Right hindlimb (tissue), 1 donor: ENCODE data around the gene SLC30A2.

ENCODE experiments used
- DNase-seq: peaks from one replicate; pipeline ENCODE4 v3.0.0-alpha.2; 2018

Gene SLC30A2

DNA sequence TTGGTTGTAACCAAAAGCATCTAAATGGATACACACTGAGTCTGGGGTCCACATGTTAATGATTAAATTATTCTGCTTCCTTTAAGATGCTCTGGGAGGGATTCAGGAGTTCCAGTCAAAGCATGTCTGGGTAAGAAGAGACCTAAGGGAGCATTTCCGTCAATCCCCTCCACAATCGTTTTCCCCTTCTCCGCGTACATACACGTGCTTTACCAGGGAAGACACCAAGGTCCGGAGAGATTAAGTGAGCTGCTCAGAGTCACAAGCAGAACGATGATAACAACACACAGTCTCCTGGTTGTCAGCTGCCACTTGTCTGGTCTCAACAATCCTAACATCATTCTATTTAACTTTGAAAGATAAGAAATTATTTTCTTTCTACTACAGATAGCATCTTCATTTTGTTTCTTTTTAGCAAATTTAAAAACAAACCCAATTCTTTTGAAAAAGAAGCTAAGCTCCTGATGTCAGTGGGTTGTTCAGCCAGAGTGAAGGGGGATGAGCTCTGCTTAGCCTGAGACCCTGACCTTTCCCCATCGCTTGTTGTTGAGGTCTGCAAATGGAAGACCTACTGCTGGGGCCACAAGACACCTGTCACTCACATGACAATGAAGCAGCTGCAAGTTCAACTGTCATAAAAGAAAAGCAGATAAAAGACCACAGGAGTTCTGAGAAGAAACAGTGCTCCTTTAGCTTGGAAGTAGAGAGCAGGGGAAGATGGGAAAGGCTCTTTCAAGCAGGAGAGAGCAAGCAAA, 52.5 kb downstream of the SLC30A2 start:
- DNase-seq = no peak

DNA sequence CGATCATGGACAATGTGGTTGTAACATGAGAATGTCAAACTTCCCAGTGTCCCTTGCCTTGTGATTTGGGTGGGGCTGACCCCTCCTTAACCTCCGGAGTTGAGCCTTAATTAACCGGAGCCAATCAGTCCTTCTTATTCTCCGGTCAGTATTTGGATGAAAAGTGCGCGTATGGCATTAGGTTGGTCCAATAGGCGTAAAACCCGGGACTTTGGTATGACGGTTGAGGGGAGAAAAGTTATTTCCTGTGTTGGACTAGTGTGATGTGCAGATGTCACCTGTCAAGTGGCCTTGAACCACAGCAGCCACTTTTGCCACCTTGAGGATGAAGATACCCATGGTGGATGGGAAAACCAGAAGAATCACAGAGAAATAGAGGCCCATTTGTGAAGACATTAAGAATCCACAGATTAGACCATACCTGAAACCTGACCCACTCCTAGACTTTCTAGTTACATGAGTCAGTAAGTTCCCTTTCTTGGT, 53.2 kb downstream of the SLC30A2 start:
- no peak for DNase-seq

DNA sequence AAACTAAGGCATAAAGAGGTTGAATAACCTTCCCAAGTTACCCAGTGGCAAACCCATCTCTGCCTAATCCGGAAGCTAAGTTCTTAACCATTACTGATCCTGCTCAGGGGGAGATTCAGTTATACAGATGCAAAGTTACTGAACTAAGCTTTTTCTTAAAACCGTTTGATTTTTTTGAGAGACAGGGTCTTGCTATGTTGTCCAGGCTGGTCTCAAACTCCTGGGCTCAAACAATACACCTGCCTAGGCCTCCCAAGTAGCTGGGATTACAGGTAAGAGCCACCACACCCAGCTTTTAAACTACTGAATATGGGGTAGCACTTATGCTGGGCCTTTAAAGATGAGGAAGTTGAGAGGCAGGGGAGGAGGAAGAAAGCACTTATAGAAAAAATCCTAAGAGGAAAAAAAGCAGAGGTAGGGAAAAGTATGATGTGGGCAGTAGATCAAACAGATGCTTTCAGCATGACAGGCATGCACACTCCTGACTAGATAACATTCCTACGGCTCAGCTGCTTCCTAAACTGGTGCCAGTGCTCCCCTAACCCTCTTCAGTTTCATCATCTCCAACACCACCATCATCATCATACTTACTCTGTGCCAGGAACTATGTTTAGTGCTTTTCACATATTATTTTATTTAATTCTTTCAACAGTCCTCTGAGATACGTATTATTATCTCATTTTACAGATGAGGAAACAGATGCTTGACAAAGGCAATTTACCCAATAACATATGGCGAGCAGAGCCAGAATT, 53.8 kb downstream of the SLC30A2 start:
- no peak for DNase-seq

DNA sequence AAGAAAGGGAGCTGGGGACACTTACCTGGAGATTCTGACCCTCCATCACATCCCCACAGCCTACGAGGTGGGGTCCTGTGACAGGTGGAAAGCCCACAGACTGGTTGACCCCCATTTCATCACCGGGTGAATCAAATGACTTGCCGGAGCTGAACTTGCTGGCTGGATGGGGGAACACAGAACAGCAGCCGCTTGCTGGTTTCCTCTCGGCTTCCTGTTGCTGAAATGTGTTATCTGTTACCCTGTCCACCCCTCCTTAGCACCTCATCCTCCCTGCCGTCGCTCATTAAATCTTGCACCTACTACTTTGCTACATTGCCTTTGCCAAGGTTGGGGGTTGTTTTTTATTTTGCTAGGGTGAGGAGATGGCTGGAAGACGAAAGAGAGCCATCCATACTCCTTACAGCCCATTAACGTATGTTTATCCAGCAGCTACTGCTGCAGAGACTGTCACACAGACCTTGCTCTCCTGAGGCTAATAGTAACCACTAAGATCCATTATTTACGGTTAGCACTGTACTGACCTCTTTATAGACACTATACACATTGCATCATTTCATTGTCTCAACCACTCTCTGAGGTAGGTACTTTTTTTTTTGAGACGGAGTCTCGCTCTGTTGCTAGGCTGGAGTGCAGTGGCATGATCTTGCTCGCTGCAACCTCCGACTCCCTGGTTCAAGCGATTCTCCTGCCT, 55.1 kb downstream of the SLC30A2 start:
- no peak for DNase-seq

DNA sequence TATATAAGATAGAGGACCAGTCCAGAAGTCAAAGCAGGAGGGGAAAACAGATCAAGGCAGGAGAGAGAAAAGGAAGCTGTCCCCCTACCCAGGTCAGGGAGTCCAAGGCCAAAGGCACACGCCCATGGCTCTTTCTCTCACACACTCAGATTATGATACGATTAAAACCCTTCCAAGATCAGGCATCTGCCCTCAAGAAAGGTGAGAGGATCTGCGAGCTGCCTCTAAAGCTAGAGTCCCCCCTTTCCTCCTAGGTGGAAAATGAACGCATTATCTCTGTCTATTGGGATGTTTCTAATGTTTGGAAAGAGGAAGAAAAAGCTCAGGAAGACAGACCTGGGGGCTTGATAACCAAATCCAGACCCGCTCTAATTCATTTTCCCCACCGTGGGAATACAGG, 55.7 kb downstream of the SLC30A2 start:
- DNase-seq = no peak

DNA sequence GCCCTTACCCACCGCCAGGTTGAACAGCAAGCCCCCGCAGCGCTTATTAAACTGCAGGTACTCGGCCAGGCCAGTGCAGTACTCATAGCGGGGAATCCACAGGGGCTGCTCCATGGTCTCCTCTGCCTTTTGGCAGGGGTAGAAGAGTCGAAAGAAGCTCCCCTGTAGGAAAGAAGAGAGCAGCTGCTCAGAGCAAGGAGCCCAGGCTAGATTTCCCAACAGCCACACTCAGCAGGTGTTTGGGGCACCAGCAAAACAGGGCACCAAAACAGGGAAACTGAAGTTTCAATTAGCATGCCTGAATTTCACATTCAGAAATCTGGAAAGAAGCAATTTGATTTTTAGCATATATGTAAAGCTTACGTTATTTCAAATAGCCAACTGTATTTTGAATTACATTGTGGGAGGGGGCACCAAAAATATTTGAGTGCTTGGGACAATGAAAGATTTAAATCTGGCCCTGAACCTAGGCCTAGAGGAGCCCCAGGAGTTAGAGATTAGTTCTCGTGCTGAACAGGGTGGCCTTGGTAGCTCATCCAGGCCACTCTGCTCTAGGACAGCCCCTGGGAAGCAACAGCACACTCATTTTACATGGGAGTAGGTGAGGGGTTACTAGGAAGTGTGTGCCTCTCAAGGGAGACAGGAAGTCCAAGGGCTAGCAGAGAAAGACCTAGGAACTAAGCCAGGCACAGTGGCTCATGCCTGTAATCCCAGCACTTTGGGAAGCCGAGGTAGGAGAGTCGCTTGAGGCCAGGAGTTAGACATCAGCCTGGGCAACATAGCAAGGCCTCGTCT, 56.3 kb downstream of the SLC30A2 start:
- no peak for DNase-seq

DNA sequence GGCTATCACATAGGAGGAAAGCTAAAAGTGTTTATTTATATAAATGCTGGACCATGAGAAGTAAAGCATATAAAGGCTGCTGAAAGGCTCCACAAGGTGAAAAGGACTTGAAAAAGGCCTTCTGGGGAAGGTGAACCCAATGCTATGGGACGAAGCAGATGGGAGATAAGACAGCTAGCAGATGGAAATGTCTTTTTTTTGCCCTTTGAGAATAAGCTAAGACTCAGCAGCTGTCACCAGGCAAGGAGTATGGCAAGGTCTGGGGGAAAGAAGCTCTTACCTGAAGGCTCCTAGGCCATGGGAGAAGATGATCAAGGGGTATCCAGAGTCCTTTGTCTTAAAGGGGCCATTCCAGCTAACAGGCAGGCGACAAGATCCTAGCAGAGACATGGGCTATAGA, 58.0 kb downstream of the SLC30A2 start:
- no peak for DNase-seq
